ENCODE measurements around the gene KLHL29.

GRCh38 chr2:23381084-23381483 lies 3.9 kb upstream of the KLHL29 start:
- no peak for TF ChIP-seq CTCF (conservative IDR thresholded peaks at IDR 0.05; ENCODE audit: low read depth, low read length)
- TF ChIP-seq EZH2phosphoT487 (IDR thresholded peaks at IDR 0.05; ENCODE audit: borderline replicate concordance, low read length): no peak
